HG02571 (cell line): Measurements from ENCODE around the gene NELFB.
"Not testable (repeated sequence)": the region's sequence is repeated elsewhere in the genome, so short reads cannot be mapped to it uniquely, and the experiment has no call there.

Experiments
- ATAC-seq: cut with Tn5 transposase; IDR thresholded peaks from one replicate; pipeline ENCODE4 v1.9.1; 2021; ENCODE audit warnings: mild to moderate bottlenecking, moderate library complexity; ENCODE audit not compliant: unreplicated experiment

The NELFB gene

DNA sequence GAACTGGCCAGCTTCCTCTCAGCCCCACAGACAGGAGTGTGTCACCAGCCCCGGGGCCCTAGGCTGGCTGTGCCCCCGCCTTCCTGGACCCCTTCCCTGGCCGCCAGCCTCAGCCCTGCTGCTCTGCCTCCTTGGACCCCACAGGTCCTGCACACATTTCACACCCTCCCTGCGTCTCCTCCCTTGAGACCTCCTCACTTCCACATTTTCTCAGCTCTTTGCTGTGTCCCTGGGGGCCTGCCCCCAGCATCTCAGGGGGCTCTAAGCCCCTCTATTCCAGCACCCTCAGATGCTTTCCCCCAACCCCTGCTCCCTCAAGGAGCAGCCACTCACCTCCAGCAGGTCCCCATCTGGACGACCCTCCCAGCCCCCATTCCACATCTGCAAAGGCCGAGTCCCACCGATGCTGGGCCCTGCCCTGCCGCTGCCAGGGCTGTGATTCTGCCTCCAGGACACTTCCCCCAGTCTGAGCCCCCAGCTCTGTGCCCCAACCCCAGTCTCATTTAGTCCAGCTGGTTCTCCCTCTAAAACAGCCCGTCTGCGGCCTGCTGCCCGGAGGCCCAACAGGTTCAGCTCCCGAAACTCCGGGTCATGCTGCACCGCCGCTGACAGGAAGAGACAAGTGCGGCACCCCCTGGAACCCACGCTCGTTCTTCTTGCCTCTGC lies 20.2 kb upstream of the NELFB start:
- no peak for ATAC-seq

DNA sequence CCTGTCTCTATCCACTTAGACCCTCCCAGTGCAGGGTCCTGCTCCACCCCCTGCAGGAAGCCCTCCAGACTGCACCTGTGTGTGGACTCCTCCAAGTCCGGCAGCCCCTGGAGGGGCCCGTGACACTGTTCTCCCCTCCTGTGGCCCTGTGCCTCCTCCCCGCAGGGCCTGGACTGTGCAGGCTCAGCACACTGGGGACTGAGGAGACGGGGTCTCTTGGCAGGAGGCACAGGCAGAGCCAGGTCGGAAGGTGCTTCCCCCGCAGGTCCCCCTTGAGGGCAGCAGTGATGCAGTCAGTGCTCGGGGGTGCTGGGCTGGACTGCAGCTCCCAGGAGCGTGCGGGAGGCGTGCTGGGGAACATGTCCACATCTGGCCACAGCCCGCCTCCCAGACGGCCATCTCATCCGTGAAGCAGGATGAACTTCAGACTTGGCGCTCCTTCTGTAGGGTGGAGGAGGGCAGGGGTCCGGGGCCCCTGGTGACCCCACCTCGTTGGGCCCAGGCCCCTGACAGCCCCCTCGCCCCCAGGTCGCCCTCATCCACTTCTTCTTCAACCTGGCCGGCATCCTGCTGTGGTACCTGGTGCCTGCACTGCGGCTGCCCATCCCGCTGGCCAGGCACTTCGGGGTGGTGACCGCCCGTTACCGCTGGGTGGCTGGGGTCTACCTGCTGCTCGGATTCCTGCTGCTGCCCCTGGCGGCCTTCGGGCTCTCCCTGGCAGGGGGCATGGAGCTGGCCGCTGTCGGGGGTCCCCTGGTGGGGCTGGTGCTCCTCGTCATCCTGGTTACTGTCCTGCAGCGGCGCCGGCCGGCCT lies 19.5 kb upstream of the NELFB start:
- ATAC-seq = no peak

DNA sequence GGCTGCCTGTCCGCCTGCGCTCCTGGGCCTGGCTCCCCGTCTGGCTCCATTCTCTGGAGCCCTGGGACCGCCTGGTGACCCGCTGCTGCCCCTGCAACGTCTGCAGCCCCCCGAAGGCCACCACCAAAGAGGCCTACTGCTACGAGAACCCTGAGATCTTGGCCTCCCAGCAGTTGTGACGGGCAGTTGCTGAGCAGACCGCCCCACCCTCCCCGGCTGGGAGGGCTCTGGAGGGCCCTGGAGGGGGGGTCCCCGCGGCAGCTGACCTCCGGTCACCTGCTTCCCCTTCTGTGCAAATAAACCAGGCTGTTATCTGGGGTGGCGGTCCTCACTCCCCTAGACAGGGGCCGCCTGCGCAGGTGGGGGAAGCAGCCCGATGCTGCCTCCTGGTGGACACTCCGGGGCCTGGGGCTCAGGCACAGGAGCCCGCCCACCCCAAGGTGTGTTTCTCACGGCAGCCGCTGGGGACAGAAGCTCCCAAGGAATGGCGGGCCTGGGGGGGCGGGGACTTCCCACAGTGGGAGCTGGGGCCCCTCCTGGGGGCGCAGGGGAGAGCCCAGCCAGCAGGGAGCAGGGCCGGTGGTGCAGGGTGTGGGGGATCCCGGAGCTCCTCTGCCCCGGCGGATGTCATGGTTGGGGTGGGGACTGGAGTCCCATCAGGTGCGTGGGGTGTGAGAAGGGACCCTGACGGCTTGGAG lies 18.7 kb upstream of the NELFB start:
- no peak for ATAC-seq

DNA sequence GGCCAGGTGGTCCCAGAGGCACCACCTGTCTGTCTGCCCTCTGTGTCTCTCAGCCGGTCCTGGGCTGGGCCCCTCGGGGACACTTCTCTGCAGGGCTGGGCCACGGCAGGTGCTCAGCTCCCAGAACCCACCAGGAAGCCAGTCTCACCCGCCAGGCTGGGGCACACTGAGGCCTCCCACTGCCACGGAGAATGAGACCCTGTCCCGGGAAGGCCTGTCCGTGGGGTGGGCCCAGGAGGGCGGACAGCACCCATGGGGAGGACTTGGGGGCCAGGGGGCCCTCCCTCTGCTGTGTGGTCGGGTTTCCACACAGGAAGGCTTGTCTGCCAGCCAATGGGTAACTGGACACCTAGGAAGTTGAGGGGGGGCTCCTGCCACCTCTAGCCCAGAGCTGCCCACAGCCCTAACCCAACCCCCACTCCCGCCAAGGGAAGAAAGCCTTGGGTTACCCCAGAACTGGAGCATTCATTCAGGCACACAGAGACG lies 18.1 kb upstream of the NELFB start:
- ATAC-seq = no peak

DNA sequence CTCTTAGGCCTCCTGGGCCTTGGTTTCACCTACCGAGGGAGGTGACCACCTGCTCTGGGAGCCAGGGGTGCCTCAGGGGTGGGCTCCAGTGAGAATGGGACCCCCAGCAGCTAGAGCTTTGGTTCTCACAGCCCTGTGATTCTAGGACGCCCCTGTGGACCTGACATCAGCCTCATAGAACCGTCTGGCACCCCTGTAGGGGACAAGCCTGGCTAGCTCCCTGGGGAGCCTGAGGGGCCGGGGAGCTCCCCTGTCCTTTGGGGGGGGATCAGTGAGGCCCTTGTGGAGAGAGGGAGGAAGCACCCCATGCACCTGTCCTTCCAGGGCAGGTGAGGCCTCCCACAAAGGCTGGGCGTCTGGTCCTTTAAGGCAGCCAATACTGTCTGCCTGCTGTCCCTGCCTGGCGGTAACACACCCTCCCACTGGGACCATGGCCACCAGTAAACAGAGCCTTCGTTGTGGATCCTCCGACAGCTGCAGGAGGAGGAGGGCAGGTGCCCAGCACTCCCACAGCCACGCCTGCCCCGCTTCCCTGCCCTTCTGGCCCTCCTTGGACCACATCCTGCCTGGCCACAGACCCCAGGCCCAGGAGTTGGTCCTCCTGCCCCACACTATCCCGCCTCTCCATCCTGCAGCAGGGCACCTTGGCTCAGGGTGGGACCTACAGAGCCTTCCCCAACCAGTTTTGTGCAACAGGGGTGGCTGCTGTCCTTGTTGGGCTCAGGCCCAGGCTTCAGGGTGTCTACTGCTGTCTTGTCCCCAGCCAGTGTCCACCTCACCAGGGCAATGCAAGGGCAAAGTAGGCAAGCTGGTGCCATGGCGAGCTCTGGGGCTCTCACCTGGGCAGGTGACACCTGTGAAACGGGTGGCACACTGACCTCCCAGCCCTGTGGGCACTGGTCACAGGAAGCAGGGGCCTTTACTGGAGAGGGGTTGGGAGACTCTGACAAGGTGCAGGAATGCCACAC lies 17.1 kb upstream of the NELFB start:
- ATAC-seq = no peak

GRCh38 chr9:137239541-137240200 lies 15.5 kb upstream of the NELFB start:
- not testable (repeated sequence) for ATAC-seq

DNA sequence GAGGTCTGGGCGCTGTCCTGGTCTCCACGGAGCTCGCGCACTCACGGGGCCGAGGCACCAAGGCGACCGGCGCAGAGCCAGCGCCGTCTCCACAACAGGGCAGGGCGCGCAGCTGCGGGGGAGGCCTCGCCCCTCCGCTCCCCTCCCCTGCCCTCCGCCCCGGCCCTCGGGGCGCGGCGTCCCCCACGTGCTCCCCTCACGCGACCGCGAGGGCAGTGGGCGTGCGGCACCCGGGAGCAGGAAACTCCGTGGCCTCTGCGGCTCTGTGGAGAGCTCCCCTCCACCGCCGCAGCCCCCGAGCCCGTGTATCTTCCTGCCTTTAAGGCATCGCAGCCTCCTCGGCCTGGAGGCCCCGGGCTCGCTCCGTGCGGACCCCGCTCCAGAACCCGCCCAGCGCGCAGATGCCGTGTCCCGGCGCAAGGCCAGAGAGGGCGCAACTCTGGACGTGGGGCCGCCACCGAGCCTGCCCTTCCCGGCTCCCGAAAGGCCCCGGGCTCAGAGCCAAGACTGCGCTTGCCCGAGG lies 14.7 kb upstream of the NELFB start:
- ATAC-seq = peak; percentile 15

DNA sequence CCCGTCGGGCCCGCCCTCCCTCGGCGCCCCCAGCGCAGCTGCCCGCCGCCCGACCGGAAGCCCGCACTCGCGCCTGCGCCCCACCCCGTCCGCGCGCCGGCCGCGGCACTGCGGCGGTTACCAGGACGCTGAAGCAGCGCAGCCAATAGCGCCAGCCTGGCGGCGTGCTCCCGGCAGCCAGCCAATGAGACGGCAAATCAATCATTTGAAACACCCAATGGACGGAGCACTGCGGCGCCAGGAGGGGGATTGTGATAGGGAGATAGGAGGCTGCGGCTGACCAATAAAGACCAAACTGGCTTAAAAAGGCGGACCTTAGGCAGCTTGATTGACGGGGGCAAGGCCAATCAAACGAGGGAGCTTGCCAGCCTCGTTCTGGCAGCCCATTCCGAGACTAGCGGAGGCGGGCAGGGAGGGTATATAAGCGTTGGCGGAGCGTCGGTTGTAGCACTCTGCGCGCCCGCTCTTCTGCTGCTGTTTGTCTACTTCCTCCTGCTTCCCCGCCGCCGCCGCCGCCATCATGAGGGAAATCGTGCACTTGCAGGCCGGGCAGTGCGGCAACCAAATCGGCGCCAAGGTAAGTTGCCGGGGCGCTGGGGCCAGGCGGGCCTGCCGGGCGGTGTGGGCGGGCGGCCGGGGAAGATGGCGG lies 14.2 kb upstream of the NELFB start, which contains the start of gene TUBB4B:
TUBB4B (plus strand) TSS at position 447 of the 649 bp plus-strand sequence; CDS start at position 521, 74 bp downstream.
- ATAC-seq = peak; percentile 70

DNA sequence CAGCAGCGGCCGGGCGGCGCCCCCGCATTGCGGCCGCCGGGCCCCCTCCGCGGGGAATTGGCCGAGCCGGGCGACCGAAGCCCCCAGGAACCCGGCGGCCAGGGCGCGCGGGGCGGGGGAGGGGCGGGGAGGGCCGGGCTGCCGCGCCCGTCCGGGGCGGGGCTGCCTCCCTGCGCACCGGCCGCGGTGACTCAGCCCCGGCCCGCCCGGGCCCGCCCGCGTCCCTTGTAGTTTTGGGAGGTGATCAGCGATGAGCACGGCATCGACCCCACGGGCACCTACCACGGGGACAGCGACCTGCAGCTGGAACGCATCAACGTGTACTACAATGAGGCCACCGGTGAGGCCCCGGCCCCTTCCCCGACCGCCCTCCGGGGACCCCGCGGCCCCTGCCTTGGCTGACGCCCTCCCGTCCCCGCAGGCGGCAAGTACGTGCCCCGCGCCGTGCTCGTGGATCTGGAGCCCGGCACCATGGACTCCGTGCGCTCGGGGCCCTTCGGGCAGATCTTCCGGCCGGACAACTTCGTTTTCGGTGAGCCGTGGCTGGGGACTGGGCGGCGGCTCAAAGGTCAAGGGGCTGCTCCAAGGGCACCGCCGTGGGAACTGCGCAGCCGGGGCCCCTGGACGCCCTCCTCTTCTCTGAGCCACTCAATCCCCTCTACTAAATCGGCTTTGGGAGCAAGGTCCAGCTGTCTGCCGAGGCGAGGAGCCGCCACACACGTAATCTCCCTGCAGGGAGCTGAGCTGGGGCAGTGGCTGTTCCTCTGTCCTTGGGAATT lies 13.4 kb upstream of the NELFB start:
- ATAC-seq = peak; percentile 6

DNA sequence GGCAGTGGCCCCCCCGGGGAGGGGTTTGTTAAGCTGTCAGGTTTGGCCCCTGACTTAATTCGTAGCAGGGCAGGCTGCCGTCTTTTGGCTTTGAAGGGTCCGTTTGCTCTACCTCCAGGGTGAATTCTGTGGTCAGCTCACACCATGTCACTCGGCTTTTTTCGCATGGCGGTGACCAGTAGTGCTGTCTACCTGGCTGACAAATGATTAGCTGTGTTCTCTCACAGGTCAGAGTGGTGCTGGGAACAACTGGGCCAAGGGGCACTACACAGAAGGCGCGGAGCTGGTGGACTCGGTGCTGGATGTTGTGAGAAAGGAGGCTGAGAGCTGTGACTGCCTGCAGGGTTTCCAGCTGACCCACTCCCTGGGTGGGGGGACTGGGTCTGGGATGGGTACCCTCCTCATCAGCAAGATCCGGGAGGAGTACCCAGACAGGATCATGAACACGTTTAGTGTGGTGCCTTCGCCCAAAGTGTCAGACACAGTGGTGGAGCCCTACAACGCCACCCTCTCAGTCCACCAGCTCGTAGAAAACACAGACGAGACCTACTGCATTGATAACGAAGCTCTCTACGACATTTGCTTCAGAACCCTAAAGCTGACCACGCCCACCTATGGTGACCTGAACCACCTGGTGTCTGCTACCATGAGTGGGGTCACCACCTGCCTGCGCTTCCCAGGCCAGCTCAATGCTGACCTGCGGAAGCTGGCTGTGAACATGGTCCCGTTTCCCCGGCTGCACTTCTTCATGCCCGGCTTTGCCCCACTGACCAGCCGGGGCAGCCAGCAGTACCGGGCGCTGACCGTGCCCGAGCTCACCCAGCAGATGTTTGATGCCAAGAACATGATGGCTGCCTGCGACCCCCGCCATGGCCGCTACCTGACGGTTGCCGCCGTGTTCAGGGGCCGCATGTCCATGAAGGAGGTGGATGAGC lies 12.6 kb upstream of the NELFB start:
- ATAC-seq = no peak

DNA sequence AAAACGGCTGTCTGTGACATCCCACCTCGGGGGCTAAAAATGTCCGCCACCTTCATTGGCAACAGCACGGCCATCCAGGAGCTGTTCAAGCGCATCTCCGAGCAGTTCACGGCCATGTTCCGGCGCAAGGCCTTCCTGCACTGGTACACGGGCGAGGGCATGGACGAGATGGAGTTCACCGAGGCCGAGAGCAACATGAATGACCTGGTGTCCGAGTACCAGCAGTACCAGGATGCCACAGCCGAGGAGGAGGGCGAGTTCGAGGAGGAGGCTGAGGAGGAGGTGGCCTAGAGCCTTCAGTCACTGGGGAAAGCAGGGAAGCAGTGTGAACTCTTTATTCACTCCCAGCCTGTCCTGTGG lies 11.9 kb upstream of the NELFB start:
- ATAC-seq = not testable (repeated sequence)

DNA sequence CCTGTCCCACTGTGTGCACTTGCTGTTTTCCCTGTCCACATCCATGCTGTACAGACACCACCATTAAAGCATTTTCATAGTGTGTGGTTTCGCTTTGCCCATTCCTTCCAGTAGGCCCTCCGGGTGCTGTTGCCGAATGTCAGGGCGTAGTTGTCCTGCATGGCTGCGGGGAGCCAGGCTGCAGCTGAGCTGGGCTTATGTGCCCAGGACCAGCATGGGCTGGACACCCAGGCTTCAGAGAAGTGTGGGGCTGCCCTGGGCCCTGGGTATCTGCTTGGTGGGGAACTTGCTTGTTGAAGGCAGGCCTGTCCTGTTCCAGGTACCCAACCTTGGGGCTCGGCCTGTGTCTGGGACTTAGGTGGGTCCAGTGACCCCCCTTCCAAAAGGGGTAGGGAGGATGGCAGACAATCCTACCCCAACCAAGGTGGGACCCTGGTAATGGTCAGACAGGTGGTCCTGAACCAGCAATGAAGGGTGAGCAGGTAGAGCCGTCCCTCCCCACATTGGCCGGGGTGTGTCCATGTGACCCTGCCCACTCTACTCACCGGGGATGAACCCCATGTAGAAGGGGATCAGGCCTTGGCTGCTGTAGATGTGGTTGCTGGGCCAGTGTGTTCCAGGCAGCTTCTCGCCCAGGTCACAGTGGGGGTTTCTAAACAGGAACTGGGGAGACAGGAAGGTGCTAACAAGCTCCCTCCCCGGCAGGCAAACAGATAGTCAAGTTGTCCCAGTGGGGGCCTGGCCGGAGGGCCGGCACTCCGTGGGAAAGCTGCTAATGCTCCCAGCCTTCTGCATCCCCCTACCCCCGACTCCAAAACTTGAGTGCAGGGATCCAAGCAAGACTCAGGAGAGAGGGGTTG lies 11.3 kb upstream of the NELFB start:
- ATAC-seq = no peak

DNA sequence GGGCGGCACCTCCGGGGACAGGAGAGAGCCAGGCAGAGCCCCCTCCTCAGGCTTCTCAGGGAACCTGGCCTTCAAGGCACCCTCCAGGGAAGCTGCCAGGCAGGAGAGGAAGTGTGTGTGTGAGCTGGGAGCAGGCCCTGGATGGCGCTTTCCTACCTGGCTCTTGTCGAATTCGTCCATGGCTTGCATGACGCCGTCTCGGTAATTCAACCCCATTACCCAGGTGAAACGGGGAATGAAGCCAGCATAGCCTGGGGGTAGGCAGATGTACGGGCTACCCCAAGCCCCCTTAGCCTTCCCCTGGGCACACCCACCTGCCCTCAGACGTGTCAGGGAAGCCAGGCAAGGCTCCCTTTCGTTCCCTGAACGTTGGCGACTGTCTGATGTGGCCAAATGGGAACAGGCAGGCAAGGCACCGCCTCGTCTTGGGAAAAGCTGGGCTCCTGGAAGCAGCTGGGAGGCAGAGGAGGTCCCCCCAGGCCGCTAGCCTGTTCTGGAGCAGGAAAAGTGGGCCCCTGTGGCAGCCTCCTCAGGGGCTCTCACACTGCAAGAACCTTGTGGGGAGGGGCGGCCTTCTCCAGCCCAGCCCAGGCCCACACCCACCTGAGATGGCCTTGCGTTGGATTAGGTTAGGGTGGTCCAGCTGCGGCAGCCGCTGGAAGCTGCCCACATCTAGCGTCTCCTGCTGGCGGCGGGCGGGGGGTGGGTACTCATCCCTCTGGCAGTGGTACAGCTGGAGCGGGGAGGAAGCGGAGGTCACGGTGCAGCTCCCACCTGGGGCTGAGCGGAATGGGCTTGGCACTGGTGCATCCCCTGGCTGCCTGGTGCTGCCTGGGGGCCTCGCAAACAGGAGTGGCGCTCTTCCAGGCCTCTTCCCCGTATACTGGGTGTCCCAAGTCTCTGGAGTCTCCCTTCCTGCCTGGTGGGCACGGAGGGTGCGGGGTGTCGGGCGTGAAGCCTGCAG lies 10.4 kb upstream of the NELFB start:
- ATAC-seq = no peak

GRCh38 chr9:137245450-137246421 lies 9.4 kb upstream of the NELFB start:
- ATAC-seq = no peak
